Measurements from ENCODE around the gene RARG.

Gene RARG

DNA sequence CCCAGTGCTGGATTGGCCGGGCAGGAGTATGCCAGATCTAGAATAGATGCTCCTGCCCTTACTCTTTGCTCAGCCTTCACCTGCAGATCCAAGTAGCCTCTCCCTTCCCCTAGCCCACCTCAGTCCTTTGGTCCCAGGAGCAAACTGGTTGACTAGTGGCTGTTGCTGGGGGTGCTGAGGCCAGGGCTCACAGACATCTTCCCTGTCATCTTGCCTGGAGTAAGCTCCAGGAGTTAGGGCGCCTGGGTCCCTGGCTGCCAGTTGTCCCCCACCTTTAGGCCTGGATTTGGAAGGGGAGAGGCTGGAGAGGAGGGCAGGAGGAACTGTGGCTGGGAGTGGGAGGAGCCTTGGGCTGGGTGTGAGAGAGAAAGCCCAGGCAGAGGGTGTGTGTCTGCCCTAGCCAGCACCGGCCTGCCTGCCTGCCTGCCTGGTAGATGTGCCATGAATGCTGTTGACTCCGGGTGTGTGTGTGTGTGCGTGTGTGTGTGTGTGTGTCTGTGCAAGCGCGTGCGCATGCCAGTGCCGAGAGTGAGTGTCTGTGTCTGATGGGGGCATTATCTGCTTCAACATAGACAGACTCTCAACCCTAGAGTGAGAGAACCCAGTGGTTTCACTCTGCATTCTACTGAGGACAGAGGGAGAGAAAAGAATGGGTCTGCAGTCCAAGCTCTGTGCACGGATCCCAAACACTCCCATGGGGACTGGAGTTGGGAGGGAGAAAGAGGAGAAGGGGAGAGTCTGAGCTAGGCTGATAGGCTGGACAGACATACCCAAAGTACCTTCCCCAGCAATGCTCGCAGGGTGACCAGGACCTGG is 845 bp upstream of the RARG start:
- Histone ChIP-seq H3K4me3 (ENCODE audit: low read depth, low read length) (peak overlapping the region; percentile 24), H3K9me3 (ENCODE audit: control insufficient read depth, insufficient read depth, low read depth, low read length) (no peaks in the 10 kb centered on the region), H3K36me3 (ENCODE audit: control insufficient read depth in 2 of 2, insufficient read depth in 1 of 2, low read length in 2 of 2) (no peaks in the 10 kb centered on the region), H3K4me1 (ENCODE audit: control insufficient read depth, insufficient read depth, low read length) (peaks cover 12% of the 10 kb centered on the region), H3K27ac (ENCODE audit: extremely low read depth, low read depth, low read length) (peak overlapping the region; percentile 1; the same call in 1 of the 2 replicates)
- ChIA-PET CTCF (interaction anchor here (0.6 to 1.0 kb wide), 3 partner anchors 19 to 276 kb away, joined by 3 to 4 read pairs (median 4); no protein-coding TSS in a partner anchor), POLR2A (no interaction called here)
- TF ChIP-seq ZNF792 (tag by site-specific recombination; IDR thresholded peaks at IDR 0.05), result no peak
- TF ChIP-seq MYNN (tag by site-specific recombination; IDR thresholded peaks at IDR 0.05; ENCODE audit: borderline replicate concordance), result no peak
- TF ChIP-seq ZBTB11 (tag by site-specific recombination; conservative IDR thresholded peaks at IDR 0.05; ENCODE audit: low read depth), result no peak
- TF ChIP-seq SP3 (tag by site-specific recombination; IDR thresholded peaks at IDR 0.05), result peak; percentile 49
- no peak for TF ChIP-seq REPIN1 (tag by site-specific recombination; IDR thresholded peaks at IDR 0.05; ENCODE audit: low read depth)
- TF ChIP-seq ZNF585B (tag by site-specific recombination; IDR thresholded peaks at IDR 0.05), result no peak
- no peak for TF ChIP-seq AEBP2 (tag by site-specific recombination; IDR thresholded peaks at IDR 0.05; ENCODE audit: borderline replicate concordance)
- TF ChIP-seq ZNF658 (tag by site-specific recombination; IDR thresholded peaks at IDR 0.05), result no peak
- TF ChIP-seq ZBTB8A (tag by site-specific recombination; IDR thresholded peaks at IDR 0.05), result no peak
- TF ChIP-seq, protein P1, sequence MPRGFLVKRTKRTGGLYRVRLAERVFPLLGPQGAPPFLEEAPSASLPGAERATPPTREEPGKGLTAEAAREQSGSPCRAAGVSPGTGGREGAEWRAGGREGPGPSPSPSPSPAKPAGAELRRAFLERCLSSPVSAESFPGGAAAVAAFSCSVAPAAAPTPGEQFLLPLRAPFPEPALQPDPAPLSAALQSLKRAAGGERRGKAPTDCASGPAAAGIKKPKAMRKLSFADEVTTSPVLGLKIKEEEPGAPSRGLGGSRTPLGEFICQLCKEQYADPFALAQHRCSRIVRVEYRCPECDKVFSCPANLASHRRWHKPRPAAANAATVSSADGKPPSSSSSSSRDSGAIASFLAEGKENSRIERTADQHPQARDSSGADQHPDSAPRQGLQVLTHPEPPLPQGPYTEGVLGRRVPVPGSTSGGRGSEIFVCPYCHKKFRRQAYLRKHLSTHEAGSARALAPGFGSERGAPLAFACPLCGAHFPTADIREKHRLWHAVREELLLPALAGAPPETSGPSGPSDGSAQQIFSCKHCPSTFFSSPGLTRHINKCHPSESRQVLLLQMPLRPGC (tag by site-specific recombination; IDR thresholded peaks at IDR 0.05), result peak; percentile 24; the same call in 1 of the 2 replicates
- TF ChIP-seq ZNF510 (tag by site-specific recombination; IDR thresholded peaks at IDR 0.05; ENCODE audit: insufficient replicate concordance), result no peak
- TF ChIP-seq, protein P2, sequence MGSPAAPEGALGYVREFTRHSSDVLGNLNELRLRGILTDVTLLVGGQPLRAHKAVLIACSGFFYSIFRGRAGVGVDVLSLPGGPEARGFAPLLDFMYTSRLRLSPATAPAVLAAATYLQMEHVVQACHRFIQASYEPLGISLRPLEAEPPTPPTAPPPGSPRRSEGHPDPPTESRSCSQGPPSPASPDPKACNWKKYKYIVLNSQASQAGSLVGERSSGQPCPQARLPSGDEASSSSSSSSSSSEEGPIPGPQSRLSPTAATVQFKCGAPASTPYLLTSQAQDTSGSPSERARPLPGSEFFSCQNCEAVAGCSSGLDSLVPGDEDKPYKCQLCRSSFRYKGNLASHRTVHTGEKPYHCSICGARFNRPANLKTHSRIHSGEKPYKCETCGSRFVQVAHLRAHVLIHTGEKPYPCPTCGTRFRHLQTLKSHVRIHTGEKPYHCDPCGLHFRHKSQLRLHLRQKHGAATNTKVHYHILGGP (tag by site-specific recombination; IDR thresholded peaks at IDR 0.05), result no peak
- TF ChIP-seq ZNF362 (tag by site-specific recombination; IDR thresholded peaks at IDR 0.05), result no peak
- TF ChIP-seq ZBTB26 (tag by site-specific recombination; optimal IDR thresholded peaks at IDR 0.05), result peak; percentile 5
- TF ChIP-seq ZNF561 (tag by site-specific recombination; IDR thresholded peaks at IDR 0.05; ENCODE audit: borderline replicate concordance), result no peak
- peak; percentile 75 for TF ChIP-seq PRDM1 (tag by site-specific recombination; IDR thresholded peaks at IDR 0.05)
- TF ChIP-seq ZNF223 (tag by site-specific recombination; IDR thresholded peaks at IDR 0.05), result no peak
- 0 out of 2 replicates have a peak, but pooled peaks have one; percentile 46 for TF ChIP-seq ZNF10 (tag by site-specific recombination; IDR thresholded peaks at IDR 0.05)
- no peak for TF ChIP-seq ZNF654 (tag by site-specific recombination; IDR thresholded peaks at IDR 0.05; ENCODE audit: low read depth)
- TF ChIP-seq ZBTB48 (tag by site-specific recombination; IDR thresholded peaks at IDR 0.05), result peak; percentile 56
- TF ChIP-seq, protein P3, sequence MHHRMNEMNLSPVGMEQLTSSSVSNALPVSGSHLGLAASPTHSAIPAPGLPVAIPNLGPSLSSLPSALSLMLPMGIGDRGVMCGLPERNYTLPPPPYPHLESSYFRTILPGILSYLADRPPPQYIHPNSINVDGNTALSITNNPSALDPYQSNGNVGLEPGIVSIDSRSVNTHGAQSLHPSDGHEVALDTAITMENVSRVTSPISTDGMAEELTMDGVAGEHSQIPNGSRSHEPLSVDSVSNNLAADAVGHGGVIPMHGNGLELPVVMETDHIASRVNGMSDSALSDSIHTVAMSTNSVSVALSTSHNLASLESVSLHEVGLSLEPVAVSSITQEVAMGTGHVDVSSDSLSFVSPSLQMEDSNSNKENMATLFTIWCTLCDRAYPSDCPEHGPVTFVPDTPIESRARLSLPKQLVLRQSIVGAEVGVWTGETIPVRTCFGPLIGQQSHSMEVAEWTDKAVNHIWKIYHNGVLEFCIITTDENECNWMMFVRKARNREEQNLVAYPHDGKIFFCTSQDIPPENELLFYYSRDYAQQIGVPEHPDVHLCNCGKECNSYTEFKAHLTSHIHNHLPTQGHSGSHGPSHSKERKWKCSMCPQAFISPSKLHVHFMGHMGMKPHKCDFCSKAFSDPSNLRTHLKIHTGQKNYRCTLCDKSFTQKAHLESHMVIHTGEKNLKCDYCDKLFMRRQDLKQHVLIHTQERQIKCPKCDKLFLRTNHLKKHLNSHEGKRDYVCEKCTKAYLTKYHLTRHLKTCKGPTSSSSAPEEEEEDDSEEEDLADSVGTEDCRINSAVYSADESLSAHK (tag by site-specific recombination; IDR thresholded peaks at IDR 0.05), result peak; percentile 24; the same call in 1 of the 2 replicates

All from HEK293 (cell line).